Mucosa of gallbladder (tissue), 1 donor: ENCODE measurements around the gene CIDEB. TPM values are rescaled to one million over a fixed set of nuclear protein-coding genes. Genes with fewer than 3 reads are reported as not detected.

Source experiments
- DNase-seq: peaks from one replicate; pipeline ENCODE4 v3.0.0-alpha.2; 2020; ENCODE audit warnings: low spot score
- total RNA-seq: library from RNA; stranded (reverse); gene quantifications from one replicate; pipeline ENCODE4 v1.2.1, GENCODE V29; 2021
- donor health status: DM: no; HTN: no; CAD: no.

Gene CIDEB
- total RNA-seq, 1 donor from 2014 or later = 25.6 TPM

DNA sequence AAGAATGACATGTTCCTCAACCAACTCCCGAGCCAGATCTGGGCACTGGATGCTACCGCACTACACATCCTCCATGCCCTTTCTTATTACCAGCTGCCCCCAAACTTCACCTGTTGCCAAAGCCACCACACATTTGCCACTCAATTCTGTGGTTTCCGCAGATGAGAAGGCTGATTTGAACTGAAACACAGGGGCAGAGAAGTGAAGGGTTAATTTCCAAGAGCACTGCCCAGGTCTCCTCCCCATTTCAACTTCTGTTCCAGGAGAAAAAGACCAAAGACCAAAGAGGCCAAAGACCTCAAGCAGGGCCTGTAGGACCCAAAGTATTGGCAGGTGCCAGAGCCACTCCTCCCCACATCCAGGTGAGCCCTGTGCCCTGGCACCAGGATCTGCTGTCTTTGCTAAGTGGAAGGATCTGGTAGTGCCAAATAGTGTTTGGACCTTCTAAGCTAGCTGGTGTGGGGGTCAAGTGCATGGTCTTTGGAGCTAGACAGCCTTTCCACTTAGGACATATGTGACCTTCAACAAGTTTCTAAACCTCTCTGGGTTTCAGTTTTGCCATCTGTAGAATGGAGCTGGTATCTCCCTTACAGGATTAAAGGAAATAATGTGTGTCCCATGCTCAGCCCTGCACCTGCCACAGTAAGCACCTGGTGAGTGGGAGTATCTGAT lies 16.2 kb downstream of the CIDEB start:
- no peak for DNase-seq

GRCh38 chr14:24290746-24291145 lies 17.0 kb downstream of the CIDEB start:
- DNase-seq = no peak

DNA sequence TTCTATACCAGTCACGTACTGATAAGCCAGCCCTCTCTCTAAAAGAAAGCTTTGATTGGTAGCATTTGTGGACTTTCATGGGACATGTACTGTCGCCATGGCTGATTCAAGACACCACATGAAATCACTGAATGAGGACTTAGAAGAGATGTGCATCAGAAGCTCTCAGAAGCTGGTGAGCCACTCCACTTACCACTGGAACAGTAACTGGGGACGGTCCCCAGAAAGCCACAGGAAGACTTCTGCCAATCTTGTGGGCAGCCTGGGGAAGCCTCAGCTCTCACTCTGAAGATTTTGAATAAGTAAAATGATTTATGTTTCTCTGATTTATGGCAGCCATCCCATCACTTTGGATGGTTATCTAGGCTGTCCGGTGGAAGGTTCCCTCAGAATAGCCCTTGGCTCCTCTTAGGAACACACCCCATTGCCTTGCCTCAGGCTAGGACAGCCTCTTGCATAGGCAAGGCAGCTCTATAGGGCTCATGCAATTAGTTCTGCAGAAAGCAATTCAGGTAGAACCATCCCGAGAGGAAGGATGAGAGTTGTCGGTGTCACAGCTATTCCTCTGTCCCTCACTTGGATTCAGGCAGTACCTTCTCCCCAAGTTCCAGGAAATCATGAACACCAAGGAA lies 18.0 kb downstream of the CIDEB start:
- DNase-seq = no peak

DNA sequence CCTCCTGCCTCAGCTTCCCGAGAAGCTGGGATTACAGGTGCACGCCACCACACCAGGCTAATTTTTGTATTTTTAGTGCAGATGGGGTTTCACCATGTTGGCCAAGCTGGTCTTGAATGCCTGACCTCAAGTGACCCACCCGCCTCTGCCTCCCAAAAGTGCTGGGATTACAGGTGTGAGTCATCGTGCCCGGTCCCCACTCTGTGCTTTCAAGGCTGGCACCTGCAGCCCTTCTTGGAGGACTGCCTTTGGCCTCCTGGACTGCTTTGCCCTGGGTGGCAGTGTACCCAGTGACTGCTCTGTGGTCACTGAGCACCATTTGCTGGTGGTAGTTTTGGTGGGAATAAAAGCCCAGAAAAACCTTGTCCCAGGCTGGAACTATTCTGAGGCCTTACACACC lies 20.8 kb downstream of the CIDEB start:
- DNase-seq = no peak

GRCh38 chr14:24285351-24285750 lies 22.4 kb downstream of the CIDEB start:
- DNase-seq = no peak

DNA sequence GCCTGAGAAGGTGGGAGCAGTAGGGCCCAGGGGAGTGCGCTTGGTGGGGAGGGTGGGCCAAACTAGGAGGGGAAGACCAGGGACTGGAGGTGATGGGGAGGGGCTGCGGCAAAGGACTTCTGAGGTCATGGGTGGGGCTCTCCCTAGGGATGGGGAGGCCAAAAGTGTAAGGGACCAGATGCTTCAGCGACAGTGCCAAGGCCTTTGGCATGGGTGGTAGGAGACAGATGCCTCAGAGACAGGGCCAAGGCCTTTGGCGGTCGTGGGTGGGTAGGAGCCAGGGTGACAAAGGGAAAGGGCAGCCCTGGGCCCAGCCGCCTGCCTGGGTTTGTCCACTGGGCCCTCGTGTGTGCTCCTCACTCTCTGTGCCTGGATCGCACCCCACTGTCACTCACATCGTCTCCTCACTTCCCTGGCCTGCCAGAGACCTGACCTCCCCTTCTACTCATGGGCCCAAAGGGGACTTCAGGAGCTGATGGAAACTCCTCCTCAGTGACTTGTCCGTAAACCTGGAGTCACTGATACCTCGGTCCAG lies 23.2 kb downstream of the CIDEB start:
- no peak for DNase-seq

GRCh38 chr14:24283796-24284460 lies 23.8 kb downstream of the CIDEB start:
- no peak for DNase-seq

GRCh38 chr14:24282736-24283135 lies 25.0 kb downstream of the CIDEB start:
- DNase-seq = no peak

- no peak for DNase-seq
These were observed 26.1 kb downstream of the CIDEB start for GRCh38 chr14:24281636-24282035.

GRCh38 chr14:24280797-24281460 lies 26.8 kb downstream of the CIDEB start:
- no peak for DNase-seq

- DNase-seq = no peak
These were observed 28.2 kb downstream of the CIDEB start for GRCh38 chr14:24279301-24280186.

DNA sequence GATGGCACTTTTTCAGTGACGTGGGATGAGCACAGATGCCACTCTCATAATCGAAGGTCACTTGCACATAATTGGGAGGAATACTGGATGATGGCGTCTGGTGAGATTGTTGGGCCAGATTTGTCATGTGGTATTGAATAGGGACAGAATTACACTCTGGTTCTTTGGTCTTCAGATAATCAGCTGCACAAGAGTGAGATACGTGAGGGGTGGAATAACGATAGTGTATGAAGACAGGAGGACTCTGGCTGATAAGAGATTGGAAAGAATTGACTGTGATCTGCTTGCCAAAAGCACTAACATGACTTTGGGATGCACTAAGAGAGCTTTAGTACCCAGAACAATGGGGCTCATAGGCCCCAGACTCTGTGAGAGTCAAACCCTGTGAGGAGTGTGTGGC lies 29.4 kb downstream of the CIDEB start:
- no peak for DNase-seq

GRCh38 chr14:24277606-24278321 lies 30.0 kb downstream of the CIDEB start:
- peak; percentile 29 for DNase-seq

DNA sequence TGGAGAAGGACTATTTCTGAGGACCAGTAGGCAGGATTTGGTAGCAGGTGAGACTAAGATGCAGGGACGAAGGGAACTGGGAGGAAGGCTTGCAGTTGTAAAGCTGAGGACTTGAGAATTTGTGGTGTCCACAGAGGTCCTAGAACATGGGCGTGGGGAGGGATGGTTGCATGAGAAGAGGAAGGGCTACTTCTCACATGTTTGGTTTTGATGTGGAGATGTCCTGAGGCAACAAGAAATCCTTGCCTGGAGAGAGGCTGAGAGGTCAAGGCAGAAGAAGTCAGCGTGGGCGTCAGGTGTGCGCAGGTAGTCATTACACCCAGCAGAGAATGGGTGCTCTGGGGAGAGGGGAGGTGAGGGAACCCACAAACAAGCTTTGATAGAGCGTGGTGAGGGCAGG lies 30.7 kb downstream of the CIDEB start:
- DNase-seq = no peak

GRCh38 chr14:24274101-24274543 lies 33.7 kb downstream of the CIDEB start:
- DNase-seq = no peak

DNA sequence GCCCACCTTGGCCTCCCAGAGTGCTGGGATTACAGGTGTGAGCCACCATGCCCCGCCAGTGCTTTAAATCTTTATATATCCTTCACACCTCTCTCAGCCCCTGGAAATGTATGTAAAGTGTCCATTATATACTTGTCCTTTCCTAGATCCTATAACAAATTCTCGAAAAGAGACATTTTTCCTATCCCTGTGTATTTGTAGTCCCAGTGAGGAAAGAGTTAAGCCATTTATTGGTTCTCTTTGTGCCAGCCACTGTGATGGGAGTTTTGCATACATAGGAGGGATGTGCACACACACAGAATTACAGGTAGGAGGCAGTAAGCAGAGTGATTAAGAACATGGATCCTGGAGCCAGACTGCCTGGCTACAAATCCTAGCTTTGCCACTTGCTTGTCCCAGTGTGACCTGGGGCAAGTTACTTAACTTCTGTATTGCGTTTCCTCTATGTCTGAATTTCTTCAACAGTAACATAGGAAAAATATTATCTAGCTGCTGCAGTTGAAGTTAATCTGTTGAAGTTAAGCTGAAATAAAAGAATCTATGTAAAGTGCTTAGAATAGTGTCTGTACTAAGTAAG lies 34.3 kb downstream of the CIDEB start:
- no peak for DNase-seq

DNA sequence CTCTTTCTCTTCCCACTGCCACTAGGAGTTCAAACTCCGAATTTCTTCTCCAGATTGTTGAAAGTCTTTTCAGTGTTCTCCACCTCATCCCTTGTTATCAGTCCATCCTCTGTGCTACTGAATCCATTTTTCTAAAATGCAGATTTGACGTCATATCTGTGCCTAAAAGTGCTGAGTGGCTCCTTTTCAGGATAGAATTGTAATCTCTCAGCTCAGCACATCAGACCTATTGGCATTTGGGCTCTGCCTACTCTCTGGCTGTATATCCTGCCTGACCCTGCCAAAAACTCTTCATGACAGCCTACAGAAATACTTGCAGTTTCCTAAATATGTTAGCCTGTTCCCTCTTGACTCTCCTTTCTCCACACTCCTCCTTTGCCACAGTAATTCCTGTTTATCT lies 35.3 kb downstream of the CIDEB start:
- DNase-seq = no peak

GRCh38 chr14:24271834-24272263 lies 35.9 kb downstream of the CIDEB start:
- no peak for DNase-seq

DNA sequence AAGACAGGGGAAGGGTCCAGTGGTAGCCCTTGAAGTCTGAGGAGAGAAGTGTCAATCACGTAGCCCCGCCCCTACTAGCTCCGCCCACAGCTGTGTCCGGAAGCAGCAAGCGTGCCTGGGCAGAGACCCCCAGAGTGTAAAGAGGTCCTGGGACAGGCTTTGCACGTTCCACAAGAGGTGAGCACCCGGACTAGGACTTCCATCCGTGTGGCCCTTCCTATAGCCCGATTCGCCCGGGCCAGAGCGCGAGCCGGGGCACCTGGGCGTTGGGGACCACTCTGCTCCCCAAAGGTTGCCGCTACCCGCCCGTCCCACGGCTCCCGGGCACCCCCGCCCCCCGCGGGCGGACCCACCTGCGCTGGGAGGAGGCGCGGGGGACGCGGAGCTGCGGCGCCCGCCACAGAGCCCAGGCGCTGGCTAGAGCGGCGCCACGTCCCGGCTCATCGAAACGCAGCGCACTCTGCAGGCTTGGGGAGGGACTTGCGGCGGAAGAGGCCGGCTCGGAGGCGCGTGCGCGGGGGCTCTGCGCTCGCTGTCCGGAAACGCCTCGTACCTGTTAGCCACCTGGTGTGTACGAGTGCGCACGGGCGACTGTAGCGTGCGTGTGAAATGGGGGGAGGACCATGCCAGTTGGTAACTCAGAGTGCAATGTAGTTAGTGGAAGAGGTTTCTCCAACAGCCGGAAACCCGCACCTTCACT lies 36.5 kb downstream of the CIDEB start, which contains the start of gene RABGGTA:
Gene RABGGTA (minus strand): TSS at position 464 of the 700 bp plus-strand sequence. CDS start 482 bp downstream, outside the sequence.
- peak; percentile 89 for DNase-seq
